ENCODE results near the gene TNFSF11.

DNA sequence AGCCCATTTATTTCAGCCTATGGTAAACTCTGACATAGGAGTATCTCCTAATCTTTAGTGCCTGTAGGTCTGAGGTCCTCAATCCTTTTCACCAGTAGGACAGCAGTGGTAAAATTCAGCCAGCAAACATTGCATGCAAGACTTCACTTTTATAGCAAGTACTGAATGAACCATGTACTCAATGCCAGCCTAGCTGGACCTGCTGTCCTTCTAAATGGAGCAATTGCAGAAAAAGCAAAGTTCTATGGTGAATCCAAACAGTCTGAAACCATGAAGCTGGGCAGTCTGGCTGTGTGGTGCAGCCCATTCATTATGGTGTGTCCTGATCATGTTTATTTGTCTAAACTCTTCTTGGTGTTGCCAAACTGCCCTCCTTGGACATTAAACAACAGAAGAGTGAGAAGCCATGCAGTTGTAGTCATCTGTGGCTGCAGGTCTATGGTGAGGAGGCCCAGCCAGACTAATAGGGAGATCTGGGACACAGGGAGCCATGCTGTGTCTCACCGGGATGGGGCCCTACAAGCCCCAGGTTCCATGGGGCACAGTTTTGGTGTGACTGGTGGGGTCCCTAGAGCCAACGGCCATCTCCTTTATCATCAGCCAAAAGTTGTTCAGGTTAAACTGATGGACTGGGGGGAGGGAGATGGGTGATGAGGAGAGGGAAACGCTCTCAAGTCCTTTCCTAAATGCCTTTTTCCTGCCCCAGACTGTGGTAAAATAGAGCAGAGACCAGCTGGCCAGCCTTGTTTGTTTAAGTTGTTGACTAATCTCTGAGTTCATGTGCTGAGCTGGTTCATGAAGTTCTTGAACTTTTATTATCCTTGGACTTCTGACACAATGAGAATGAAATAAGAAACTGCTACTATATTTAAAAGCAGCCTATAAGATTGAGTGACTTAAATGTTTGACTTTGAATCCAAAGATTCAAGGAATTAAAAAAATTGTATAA lies 20.6 kb upstream of the TNFSF11 start:
- TF ChIP-seq POLR2A (IDR thresholded peaks at IDR 0.05; ENCODE audit: low read length) (no peak), GATA1 (IDR thresholded peaks at IDR 0.05; ENCODE audit: low read depth, low read length) (no peak)

All from erythroblast (primary cell).